ENCODE data around the gene TDRD10.
"Not testable (repeated sequence)": the region's sequence is repeated elsewhere in the genome, so short reads cannot be mapped to it uniquely, and the experiment has no call there.

DNA sequence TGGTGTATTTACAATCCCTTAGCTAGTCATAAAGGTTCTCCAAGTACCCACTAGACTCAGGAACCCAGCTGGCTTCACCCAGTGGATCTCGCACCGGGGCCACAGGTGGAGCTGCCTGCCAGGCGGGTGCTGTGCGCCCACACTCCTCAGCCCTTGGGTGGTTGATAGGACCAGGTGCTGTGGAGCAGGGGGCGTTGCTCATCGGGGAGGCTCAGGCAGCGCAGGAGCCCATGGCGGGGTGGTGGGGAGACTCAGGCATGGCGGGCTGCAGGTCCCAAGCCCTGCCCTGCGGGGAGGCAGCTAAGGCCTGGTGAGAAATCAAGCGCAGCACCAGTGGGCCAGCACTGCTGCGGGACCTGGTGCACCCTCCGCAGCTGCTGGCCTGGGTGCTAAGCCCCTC is 29.9 kb downstream of the TDRD10 start:
- TF ChIP-seq, protein P1, sequence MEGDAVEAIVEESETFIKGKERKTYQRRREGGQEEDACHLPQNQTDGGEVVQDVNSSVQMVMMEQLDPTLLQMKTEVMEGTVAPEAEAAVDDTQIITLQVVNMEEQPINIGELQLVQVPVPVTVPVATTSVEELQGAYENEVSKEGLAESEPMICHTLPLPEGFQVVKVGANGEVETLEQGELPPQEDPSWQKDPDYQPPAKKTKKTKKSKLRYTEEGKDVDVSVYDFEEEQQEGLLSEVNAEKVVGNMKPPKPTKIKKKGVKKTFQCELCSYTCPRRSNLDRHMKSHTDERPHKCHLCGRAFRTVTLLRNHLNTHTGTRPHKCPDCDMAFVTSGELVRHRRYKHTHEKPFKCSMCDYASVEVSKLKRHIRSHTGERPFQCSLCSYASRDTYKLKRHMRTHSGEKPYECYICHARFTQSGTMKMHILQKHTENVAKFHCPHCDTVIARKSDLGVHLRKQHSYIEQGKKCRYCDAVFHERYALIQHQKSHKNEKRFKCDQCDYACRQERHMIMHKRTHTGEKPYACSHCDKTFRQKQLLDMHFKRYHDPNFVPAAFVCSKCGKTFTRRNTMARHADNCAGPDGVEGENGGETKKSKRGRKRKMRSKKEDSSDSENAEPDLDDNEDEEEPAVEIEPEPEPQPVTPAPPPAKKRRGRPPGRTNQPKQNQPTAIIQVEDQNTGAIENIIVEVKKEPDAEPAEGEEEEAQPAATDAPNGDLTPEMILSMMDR (conservative IDR thresholded peaks at IDR 0.05; ENCODE audit: low read depth in 2 of 2), result not testable (repeated sequence)
- TF ChIP-seq POLR2AphosphoS5 (IDR thresholded peaks at IDR 0.05; ENCODE audit: low read depth); EZH2 (IDR thresholded peaks at IDR 0.05; ENCODE audit: low read depth, unreplicated experiment); EZH2phosphoT487 (IDR thresholded peaks at IDR 0.05; ENCODE audit: unreplicated experiment); CREB1 (CRISPR knock-in tag; IDR thresholded peaks at IDR 0.05; ENCODE audit: low read depth); STAT1 (IDR thresholded peaks at IDR 0.05; ENCODE audit: unreplicated experiment); ZNF114 (CRISPR knock-in tag; IDR thresholded peaks at IDR 0.05); JUNB (IDR thresholded peaks at IDR 0.05; ENCODE audit: unreplicated experiment): not testable (repeated sequence)
- TF ChIP-seq, protein P2, sequence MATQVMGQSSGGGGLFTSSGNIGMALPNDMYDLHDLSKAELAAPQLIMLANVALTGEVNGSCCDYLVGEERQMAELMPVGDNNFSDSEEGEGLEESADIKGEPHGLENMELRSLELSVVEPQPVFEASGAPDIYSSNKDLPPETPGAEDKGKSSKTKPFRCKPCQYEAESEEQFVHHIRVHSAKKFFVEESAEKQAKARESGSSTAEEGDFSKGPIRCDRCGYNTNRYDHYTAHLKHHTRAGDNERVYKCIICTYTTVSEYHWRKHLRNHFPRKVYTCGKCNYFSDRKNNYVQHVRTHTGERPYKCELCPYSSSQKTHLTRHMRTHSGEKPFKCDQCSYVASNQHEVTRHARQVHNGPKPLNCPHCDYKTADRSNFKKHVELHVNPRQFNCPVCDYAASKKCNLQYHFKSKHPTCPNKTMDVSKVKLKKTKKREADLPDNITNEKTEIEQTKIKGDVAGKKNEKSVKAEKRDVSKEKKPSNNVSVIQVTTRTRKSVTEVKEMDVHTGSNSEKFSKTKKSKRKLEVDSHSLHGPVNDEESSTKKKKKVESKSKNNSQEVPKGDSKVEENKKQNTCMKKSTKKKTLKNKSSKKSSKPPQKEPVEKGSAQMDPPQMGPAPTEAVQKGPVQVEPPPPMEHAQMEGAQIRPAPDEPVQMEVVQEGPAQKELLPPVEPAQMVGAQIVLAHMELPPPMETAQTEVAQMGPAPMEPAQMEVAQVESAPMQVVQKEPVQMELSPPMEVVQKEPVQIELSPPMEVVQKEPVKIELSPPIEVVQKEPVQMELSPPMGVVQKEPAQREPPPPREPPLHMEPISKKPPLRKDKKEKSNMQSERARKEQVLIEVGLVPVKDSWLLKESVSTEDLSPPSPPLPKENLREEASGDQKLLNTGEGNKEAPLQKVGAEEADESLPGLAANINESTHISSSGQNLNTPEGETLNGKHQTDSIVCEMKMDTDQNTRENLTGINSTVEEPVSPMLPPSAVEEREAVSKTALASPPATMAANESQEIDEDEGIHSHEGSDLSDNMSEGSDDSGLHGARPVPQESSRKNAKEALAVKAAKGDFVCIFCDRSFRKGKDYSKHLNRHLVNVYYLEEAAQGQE (IDR thresholded peaks at IDR 0.05; ENCODE audit: unreplicated experiment), result not testable (repeated sequence)

Data from GM23338 (cell line).